Motor neuron (in vitro differentiated cells): ENCODE results near the gene NIM1K. TPM values are rescaled to one million over a fixed set of nuclear protein-coding genes. Genes with fewer than 3 reads are reported as not detected.
A peak's percentile ranks its signal among the peaks of the same experiment; 100 is the strongest.
"Not testable (repeated sequence)": the region's sequence is repeated elsewhere in the genome, so short reads cannot be mapped to it uniquely, and the experiment has no call there.

Experiments
- ATAC-seq, 8 experiments: fragments of 200-7000 bp; cut with Tn5 transposase; replicated peaks in 6 of 8; 2 replicates each; pipeline ENCODE4 v1.8.0; 2021; ENCODE audit warnings: mild to moderate bottlenecking in 8 of 8, moderate library complexity in 8 of 8
- H3K27ac ChIP-seq, 2 donors: fragments of 250-450 bp; sonication (Bioruptor Pico); 2 replicates each; pipeline ENCODE4 v1.9.0; 2021; ENCODE audit warnings: antibody characterized with exemption in 2 of 2, mild to moderate bottlenecking in 2 of 2, moderate library complexity in 1 of 2
- H3K4me1 ChIP-seq, 2 donors: fragments of 250-450 bp; sonication (Bioruptor Pico); replicated peaks in 1 of 2; 2 replicates each; pipeline ENCODE4 v1.6.1; 2021; ENCODE audit warnings: antibody characterized with exemption in 2 of 2, mild to moderate bottlenecking in 2 of 2, moderate library complexity in 1 of 2
- H3K4me3 ChIP-seq, 5 donors: fragments of 250-450 bp; sonication (Bioruptor Pico); 2 replicates each; pipeline ENCODE4 v1.9.0; 2021; ENCODE audit warnings: antibody characterized with exemption in 5 of 5, mild to moderate bottlenecking in 5 of 5, moderate library complexity in 4 of 5
- WGBS, 10 experiments: fragments of 450-650 bp; shearing (Covaris generic); methylation state at CpG; one replicate each; pipeline ENCODE4 v1.0.0; 2022; 5-methylcytosine and 5-hydroxymethylcytosine counted together
- in situ Hi-C, 9 experiments: fragments of 400-800 bp; cut with MboI; loops; one replicate each; pipeline ENCODE4 v1.15.0; 2021; ENCODE audit warnings: low sequenced_read_pairs in 9 of 9, low pct_unique_long_range_greater_than_20kb in 2 of 9; ENCODE audit not compliant: unreplicated experiment in 9 of 9
- total RNA-seq, 8 experiments: library from RNA; unstranded; fragments of 300-600 nt; gene quantifications; 2 replicates each; pipeline versions ENCODE4 v1.2.3 to v1.2.4, GENCODE V29; 2022

Gene NIM1K
- total RNA-seq, 8 experiments from 2014 or later: 1.5 to 14.7 (median 5.0) TPM

DNA sequence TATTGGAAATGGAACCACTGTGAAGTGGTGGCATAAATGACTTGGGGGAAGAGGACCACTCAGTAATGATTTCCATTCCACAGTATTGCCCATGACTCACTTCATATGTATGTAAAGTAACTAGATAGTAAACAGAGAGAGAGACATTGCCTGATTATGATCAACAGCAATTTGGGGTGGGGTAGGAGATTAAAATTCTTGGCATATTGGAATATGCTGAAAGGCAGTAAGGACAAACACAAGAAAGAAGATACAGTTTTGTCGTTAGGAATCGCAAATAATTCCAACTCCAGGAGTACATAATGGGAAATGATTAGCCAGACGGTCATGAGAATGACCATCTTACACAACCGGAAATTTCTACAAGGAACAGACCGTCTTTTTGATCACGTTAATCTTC is 122.7 kb downstream of the NIM1K start:
- ATAC-seq: peak in 1 of 8 experiments; percentile 2
- 51 to 100% (median 94%) methylated on average over 1 to 6 of the region's 6 CpGs for WGBS, 10 experiments
- H3K4me3 ChIP-seq: no peak overlapping the region
- peak overlapping the region; percentile 51 to 83 for H3K27ac ChIP-seq
- H3K4me1 ChIP-seq: peaks cover 11 to 39% of the 10 kb centered on the region in 2 donors
- in situ Hi-C loops: no loop called here

DNA sequence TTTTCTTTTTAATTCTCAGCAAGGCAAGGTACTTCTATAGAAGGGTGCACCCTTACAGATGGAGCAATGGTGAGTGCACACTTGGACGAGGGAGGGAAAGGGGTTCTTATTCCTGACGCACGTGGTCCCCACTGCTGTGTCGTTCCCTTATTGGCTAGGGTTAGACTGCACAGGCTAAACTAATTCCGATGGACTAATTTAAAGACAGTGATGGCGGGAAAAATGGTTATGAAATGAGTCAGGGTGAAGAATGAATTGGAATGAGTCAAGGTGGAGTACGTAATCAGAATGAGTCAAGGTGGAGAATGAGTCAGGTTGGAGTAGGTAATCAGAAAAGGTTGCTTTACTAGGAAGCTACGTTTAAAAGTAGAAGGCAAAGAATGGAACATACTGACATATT is 123.2 kb downstream of the NIM1K start:
- Histone ChIP-seq H3K4me1 (peaks cover 11 to 34% of the 10 kb centered on the region in 2 donors), H3K4me3 (no peak overlapping the region), H3K27ac (peak overlapping the region; percentile 51 to 83)
- no peak for ATAC-seq
- in situ Hi-C loops: no loop called here
- 76 to 100% (median 92%) methylated on average over 2 to 8 of the region's 8 CpGs for WGBS, 10 experiments

- H3K27ac ChIP-seq: no peak overlapping the region
- 60 to 100% (median 97%) methylated on average over 1 to 3 of the region's 3 CpGs for WGBS, 10 experiments
- peaks cover 11 to 29% of the 10 kb centered on the region in 2 donors for H3K4me1 ChIP-seq
- in situ Hi-C loops: no loop called here
- no peak for ATAC-seq
- H3K4me3 ChIP-seq: no peak overlapping the region
Measured at GRCh38 chr5:43315682-43316081, 123.7 kb downstream of the NIM1K start.

- Histone ChIP-seq H3K27ac (no peak overlapping the region), H3K4me1 (peaks cover 11 to 22% of the 10 kb centered on the region in 2 donors), H3K4me3 (no peak overlapping the region)
- in situ Hi-C loops: no loop called here
- 28 to 83% (median 50%) methylated on average over 1 to 4 of the region's 5 CpGs; no CpG with 5 or more reads in 6 of the 10 experiments for WGBS, 10 experiments
- no peak for ATAC-seq
Measured at GRCh38 chr5:43316421-43316820, 124.4 kb downstream of the NIM1K start.

GRCh38 chr5:43320846-43321245 is 128.8 kb downstream of the NIM1K start:
- in situ Hi-C loops: no loop called here
- peaks cover 0 to under 1% of the 10 kb centered on the region in 2 donors for H3K4me1 ChIP-seq
- ATAC-seq: no peak
- WGBS, 10 experiments: 55 to 100% (median 82%) methylated on average over 1 to 3 of the region's 4 CpGs; no CpG with 5 or more reads in 4 of the 10 experiments
- no peak overlapping the region for H3K4me3 ChIP-seq
- no peak overlapping the region for H3K27ac ChIP-seq

DNA sequence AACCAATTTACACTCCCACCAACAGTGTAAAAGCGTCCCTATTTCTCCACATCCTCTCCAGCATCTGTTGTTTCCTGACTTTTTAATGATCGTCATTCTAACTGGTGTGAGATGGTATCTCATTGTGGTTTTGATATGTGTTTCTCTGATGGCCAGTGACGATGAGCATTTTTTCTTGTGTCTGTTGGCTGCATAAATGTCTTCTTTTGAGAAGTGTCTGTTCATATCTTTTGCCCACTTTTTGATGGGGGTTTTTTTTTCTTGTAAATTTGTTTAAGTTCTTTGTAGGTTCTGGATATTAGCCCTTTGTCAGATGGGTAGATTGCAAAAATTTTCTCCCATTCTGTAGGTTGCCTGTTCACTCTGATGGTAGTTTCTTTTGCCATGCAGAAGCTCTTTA is 131.5 kb downstream of the NIM1K start:
- ATAC-seq, H3K4me1 ChIP-seq, H3K27ac ChIP-seq, H3K4me3 ChIP-seq, in situ Hi-C loops: not testable (repeated sequence)
- 0 to 100% (median 82%) methylated on average over 1 to 3 of the region's 3 CpGs; no CpG with 5 or more reads in 4 of the 10 experiments for whole genome bisulfite sequencing, 10 experiments

- H3K4me1 ChIP-seq, H3K27ac ChIP-seq, in situ Hi-C loops, ATAC-seq, H3K4me3 ChIP-seq: not testable (repeated sequence)
Measured at GRCh38 chr5:43325624-43326023, 133.6 kb downstream of the NIM1K start.

Other genes starting within 250 kb of the NIM1K start
- gene ANXA2R, start 151.9 kb upstream of the NIM1K start, total RNA-seq: 1 to 10 TPM in 4 of 8 experiments, under 1 TPM in 4; 0.11 to 5.4 (median 1.1) TPM
- gene ZNF131, start 71.3 kb upstream of the NIM1K start, total RNA-seq: 10 to 100 TPM; 32.9 to 56.6 (median 48.9) TPM
- 100 to 1,000 TPM in 5 of 8 experiments, 10 to 100 TPM in 3; 65.3 to 323 (median 207) TPM for gene HMGCS1, start 121.2 kb downstream of the NIM1K start, total RNA-seq
- 1 to 10 TPM in 2 of 8 experiments, under 1 TPM in 4, not detected in 2; 0.11 to 4.0 (median 0.63) TPM for gene CCL28, start 220.2 kb downstream of the NIM1K start, total RNA-seq